Measurements from ENCODE around the gene ARHGAP10. TPM values are rescaled to one million over a fixed set of nuclear protein-coding genes. Genes with fewer than 3 reads are reported as not detected.

ARHGAP10 gene
- total RNA-seq, 2 experiments from 2014 or later, result 6.5 to 6.6 TPM

GRCh38 chr4:148097801-148098200 is 365.9 kb downstream of the ARHGAP10 start:
- Mint-ChIP-seq H3K4me1 (peaks cover 2% of the 10 kb centered on the region), H3K27me3 (no peaks in the 10 kb centered on the region), H3K4me3 (no peak overlapping the region), H3K9me3 (peaks cover 1% of the 10 kb centered on the region), H3K36me3 (peaks cover 9% of the 10 kb centered on the region), H3K27ac (no peak overlapping the region)
- ATAC-seq (ENCODE audit: low read depth) (no peak), DNase-seq (no peak)
- POLR2A ChIA-PET, result no interaction called here

- POLR2A ChIA-PET, result no interaction called here
- H3K27me3 Mint-ChIP-seq, result no peaks in the 10 kb centered on the region
- H3K4me3 Mint-ChIP-seq, result no peak overlapping the region
- H3K4me1 Mint-ChIP-seq, result peaks cover 2% of the 10 kb centered on the region
- H3K9me3 Mint-ChIP-seq, result peaks cover 5% of the 10 kb centered on the region
- no peak for ATAC-seq (ENCODE audit: low read depth)
- peaks cover 16% of the 10 kb centered on the region for H3K36me3 Mint-ChIP-seq
- no peak overlapping the region for H3K27ac Mint-ChIP-seq
- DNase-seq, result no peak
Observed at GRCh38 chr4:148101235-148101634, 369.3 kb downstream of the ARHGAP10 start.

DNA sequence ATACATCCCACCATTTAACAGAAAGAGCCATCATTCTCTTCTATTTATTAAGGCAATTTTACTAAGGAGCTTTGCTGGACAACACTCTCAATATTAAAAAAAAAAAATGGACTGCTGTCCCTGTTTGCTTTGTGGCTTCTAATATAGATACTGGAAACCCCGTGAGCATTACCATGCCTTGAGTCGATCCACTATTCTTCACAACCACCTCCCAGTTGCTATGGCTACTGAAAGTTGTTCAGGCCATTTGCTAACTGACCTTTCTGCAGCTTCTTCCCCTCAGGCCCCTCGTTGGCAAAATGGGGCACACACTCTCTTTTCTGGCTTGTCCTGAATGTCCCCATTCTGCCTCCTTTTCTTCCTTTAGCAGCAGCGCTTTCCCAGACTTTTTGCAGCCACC is 369.9 kb downstream of the ARHGAP10 start:
- DNase-seq, result no peak
- no peak overlapping the region for H3K27ac Mint-ChIP-seq
- peaks cover 5% of the 10 kb centered on the region for H3K9me3 Mint-ChIP-seq
- peaks cover 2% of the 10 kb centered on the region for H3K4me1 Mint-ChIP-seq
- H3K36me3 Mint-ChIP-seq, result peaks cover 21% of the 10 kb centered on the region
- H3K27me3 Mint-ChIP-seq, result no peaks in the 10 kb centered on the region
- POLR2A ChIA-PET, result no interaction called here
- no peak for ATAC-seq (ENCODE audit: low read depth)
- no peak overlapping the region for H3K4me3 Mint-ChIP-seq

DNA sequence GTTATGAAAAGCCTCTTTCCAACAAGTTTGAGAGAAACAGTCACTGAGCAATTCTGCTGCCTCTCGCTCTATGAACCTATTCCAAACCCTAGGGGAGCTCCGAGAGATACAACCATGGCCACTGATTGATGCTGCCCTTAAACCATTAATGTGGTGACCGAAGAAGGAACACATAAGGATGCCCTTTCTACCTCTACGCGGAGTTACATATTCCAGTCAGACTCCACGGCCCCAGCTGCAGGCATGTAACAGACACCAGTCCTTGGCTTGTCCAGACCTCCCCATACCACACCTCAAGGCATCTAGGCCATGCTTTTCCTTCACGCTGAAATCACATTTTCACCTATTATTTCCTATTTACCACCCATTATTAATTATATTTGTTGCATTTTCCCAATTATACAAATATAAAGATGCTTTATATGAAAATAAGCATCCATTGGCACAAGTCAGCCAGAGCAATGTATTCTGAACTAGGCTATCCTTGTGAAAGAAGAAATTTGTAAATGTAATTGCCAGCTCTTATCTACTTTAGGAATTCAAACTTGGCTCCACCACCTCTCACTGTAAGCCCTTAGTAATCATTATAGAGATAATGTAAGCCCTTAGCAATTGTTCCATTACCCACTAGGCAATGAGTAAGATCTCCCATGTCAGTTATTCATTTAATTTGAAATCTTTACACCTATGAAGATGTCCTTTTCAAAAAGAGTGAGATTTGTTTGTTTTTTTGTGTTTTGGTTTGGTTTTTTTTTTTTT is 371.9 kb downstream of the ARHGAP10 start:
- no peak for ATAC-seq (ENCODE audit: low read depth)
- H3K4me3 Mint-ChIP-seq, result no peak overlapping the region

GRCh38 chr4:148108766-148109165 is 376.9 kb downstream of the ARHGAP10 start:
- peaks cover 37% of the 10 kb centered on the region for H3K36me3 Mint-ChIP-seq
- H3K27me3 Mint-ChIP-seq, result no peaks in the 10 kb centered on the region
- POLR2A ChIA-PET, result no interaction called here
- H3K4me3 Mint-ChIP-seq, result no peak overlapping the region
- DNase-seq, result no peak
- H3K4me1 Mint-ChIP-seq, result peaks cover 8% of the 10 kb centered on the region
- peaks cover 8% of the 10 kb centered on the region for H3K9me3 Mint-ChIP-seq
- no peak for ATAC-seq (ENCODE audit: low read depth)
- no peak overlapping the region for H3K27ac Mint-ChIP-seq

More for the DNA sequence above, 371.9 kb downstream of the ARHGAP10 start:
- Mint-ChIP-seq H3K27me3 (no peaks in the 10 kb centered on the region), H3K27ac (no peak overlapping the region), H3K9me3 (peaks cover 8% of the 10 kb centered on the region), H3K4me1 (peaks cover 2% of the 10 kb centered on the region), H3K36me3 (peaks cover 31% of the 10 kb centered on the region)
- POLR2A ChIA-PET, result no interaction called here
- DNase-seq, result no peak

GRCh38 chr4:148109216-148109615 is 377.3 kb downstream of the ARHGAP10 start:
- POLR2A ChIA-PET, result no interaction called here

GRCh38 chr4:148110169-148110568 is 378.3 kb downstream of the ARHGAP10 start:
- ATAC-seq (ENCODE audit: low read depth) (no peak), DNase-seq (no peak)
- POLR2A ChIA-PET, result no interaction called here
- peaks cover 6% of the 10 kb centered on the region for H3K4me1 Mint-ChIP-seq
- no peaks in the 10 kb centered on the region for H3K27me3 Mint-ChIP-seq
- no peak overlapping the region for H3K4me3 Mint-ChIP-seq
- H3K36me3 Mint-ChIP-seq, result peaks cover 40% of the 10 kb centered on the region
- H3K9me3 Mint-ChIP-seq, result peaks cover 8% of the 10 kb centered on the region
- H3K27ac Mint-ChIP-seq, result no peak overlapping the region

More at GRCh38 chr4:148109216-148109615, 377.3 kb downstream of the ARHGAP10 start:
- peaks cover 38% of the 10 kb centered on the region for H3K36me3 Mint-ChIP-seq
- no peak overlapping the region for H3K27ac Mint-ChIP-seq
- ATAC-seq (ENCODE audit: low read depth), result no peak
- H3K4me1 Mint-ChIP-seq, result peaks cover 8% of the 10 kb centered on the region
- H3K9me3 Mint-ChIP-seq, result peaks cover 8% of the 10 kb centered on the region
- DNase-seq, result no peak
- no peak overlapping the region for H3K4me3 Mint-ChIP-seq
- no peaks in the 10 kb centered on the region for H3K27me3 Mint-ChIP-seq

DNA sequence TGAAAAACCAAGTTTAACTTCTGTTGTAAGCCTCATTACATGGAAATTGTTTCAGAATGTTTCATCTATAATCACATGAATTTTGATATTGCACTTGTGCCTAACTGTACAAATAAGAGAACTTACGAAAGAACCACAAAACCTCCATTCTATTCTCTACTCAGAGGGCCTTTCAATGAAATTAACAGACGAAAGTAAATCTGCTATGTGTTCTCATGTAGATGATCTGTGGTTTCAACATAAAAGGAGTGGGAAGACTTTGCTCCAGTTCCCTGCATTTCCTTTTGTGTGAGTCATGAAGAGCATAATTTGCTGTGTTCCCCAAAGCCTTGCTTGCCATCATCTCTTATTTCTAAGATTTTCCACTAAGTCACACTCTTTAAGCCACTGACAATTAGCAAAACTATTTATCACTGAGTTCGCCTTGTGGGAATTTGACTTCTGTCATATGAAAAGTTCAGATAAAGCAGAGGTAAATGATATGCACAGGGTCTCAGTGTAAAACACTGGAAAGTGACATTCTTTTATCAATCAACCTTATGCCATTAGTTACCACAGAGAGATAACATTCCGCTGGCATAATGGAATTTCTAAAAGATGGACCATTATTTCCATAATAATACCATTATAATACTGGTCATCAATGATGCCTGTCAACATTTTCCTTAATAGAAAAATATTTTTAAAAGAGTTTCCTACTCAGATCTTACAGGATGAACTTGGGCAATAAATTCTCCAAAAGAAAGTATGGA is 380.5 kb downstream of the ARHGAP10 start:
- DNase-seq (no peak), ATAC-seq (ENCODE audit: low read depth) (no peak)
- H3K9me3 Mint-ChIP-seq, result peaks cover 2% of the 10 kb centered on the region
- no peak overlapping the region for H3K4me3 Mint-ChIP-seq
- POLR2A ChIA-PET, result no interaction called here
- H3K27me3 Mint-ChIP-seq, result no peaks in the 10 kb centered on the region
- no peak overlapping the region for H3K27ac Mint-ChIP-seq
- H3K4me1 Mint-ChIP-seq, result peaks cover 6% of the 10 kb centered on the region
- peaks cover 24% of the 10 kb centered on the region for H3K36me3 Mint-ChIP-seq

GRCh38 chr4:148114436-148114835 is 382.5 kb downstream of the ARHGAP10 start:
- Mint-ChIP-seq H3K9me3 (no peaks in the 10 kb centered on the region), H3K4me1 (peaks cover 6% of the 10 kb centered on the region), H3K27ac (no peak overlapping the region), H3K4me3 (no peak overlapping the region), H3K27me3 (no peaks in the 10 kb centered on the region), H3K36me3 (peaks cover 31% of the 10 kb centered on the region)
- POLR2A ChIA-PET, result no interaction called here
- ATAC-seq (ENCODE audit: low read depth) (no peak), DNase-seq (no peak)

DNA sequence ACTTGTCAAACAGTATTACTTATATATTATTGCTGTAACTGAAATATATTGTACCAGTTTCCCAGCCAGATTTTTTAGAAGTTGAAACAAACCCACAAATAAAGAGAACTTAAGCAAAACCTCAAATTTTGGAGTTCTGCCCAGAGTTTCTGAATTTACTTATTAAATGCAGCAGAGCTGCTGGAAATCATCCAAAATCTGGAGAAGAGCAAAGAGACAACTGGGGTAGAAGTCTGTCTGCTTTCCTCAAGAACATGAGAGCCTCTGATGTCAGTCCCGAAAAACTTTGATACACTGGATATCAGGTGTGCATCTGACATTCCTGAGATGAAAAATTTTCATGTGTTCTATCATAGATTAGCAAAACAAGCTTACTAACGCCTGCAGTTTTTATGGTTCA is 384.4 kb downstream of the ARHGAP10 start:
- Mint-ChIP-seq H3K27ac (no peak overlapping the region), H3K27me3 (no peaks in the 10 kb centered on the region), H3K4me1 (peaks cover 6% of the 10 kb centered on the region), H3K36me3 (peaks cover 34% of the 10 kb centered on the region), H3K4me3 (no peak overlapping the region), H3K9me3 (no peaks in the 10 kb centered on the region)
- DNase-seq (no peak), ATAC-seq (ENCODE audit: low read depth) (no peak)
- POLR2A ChIA-PET, result no interaction called here

DNA sequence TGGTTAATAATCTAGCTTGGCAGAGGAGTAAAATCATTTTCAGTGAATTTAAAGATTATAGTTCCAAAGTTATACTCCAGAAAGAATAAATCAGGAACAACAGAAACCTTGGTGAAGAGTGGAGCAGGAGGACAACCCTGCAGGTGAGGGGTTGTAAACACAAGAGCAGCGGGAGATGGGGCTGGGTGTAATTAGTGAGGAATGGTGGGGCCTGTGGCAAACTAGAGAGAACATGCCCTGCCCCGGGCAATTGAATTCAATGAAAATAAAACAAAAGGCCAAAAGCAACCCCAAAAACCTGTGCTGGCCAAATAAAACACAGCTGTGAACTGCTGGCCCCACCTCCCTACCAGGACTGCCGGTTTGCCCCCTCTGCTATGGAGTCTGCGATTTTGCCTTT is 385.1 kb downstream of the ARHGAP10 start:
- Mint-ChIP-seq H3K27ac (no peak overlapping the region), H3K4me1 (peaks cover 6% of the 10 kb centered on the region), H3K9me3 (no peaks in the 10 kb centered on the region), H3K4me3 (no peak overlapping the region), H3K27me3 (no peaks in the 10 kb centered on the region), H3K36me3 (peaks cover 34% of the 10 kb centered on the region)
- DNase-seq, result no peak
- POLR2A ChIA-PET, result no interaction called here
- ATAC-seq (ENCODE audit: low read depth), result no peak

DNA sequence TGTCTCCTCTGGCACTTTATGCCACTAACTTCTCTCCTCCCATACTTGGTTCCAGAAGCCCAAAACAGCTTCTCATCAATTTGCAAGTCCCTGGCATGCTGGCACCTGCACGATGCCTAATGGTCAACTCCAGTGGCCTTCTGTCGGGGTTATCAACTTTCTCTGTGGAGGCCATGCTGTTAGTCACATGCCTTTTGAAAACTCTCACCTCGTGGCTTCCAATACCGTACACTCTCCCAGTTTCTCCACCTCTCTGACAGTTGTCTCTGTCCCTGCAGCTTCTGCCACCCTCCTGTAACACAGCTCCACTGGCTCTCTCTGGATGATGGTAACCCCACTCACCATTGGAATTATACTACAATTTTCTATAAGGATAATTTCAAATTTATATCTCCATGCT is 386.3 kb downstream of the ARHGAP10 start:
- Mint-ChIP-seq H3K9me3 (peaks cover 2% of the 10 kb centered on the region), H3K36me3 (peaks cover 31% of the 10 kb centered on the region), H3K4me1 (no peaks in the 10 kb centered on the region), H3K27ac (no peak overlapping the region), H3K27me3 (no peaks in the 10 kb centered on the region), H3K4me3 (no peak overlapping the region)
- DNase-seq (no peak), ATAC-seq (ENCODE audit: low read depth) (no peak)
- POLR2A ChIA-PET, result no interaction called here

DNA sequence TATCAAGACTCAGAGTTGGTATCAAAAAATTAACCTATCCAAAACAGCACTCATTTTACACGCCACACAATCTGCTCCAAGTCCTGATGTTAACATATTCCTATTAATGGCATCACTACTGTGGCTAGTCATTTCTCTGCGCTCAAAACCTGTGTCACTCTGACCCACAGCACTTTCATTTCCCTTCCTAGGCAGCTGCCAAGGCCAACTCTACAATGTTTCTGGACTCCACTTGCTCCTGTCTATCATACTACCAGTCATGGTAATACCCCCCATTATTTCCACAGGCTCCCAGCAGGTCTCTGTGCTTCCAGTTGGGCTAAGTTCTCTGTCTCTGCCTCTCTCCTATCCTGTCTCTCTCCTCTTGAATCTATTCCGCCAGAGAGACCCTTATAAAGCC is 386.7 kb downstream of the ARHGAP10 start:
- H3K27ac Mint-ChIP-seq, result no peak overlapping the region
- POLR2A ChIA-PET, result no interaction called here
- DNase-seq, result no peak
- no peak for ATAC-seq (ENCODE audit: low read depth)
- H3K4me3 Mint-ChIP-seq, result no peak overlapping the region
- H3K4me1 Mint-ChIP-seq, result no peaks in the 10 kb centered on the region
- peaks cover 6% of the 10 kb centered on the region for H3K9me3 Mint-ChIP-seq
- H3K36me3 Mint-ChIP-seq, result peaks cover 33% of the 10 kb centered on the region
- H3K27me3 Mint-ChIP-seq, result no peaks in the 10 kb centered on the region

DNA sequence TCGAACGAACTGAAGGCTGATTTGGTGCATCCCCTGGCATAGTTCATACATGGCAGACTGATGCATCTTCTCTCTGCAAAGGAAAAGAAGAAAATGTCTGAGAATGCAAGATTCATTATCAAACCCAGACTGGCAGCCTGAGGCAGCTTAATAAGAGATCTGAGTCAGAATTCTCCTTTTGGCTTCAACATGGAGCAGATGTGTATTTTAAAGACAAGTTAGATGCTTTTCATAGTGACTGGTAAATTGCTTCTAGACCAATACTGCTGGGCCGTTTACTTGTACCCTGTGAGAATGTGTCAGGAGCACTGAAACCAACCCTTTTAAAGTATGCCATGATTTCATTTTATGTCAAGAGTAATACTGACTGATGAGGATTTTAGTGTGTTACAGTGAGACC is 388.3 kb downstream of the ARHGAP10 start:
- no peak overlapping the region for H3K27ac Mint-ChIP-seq
- H3K9me3 Mint-ChIP-seq, result peaks cover 13% of the 10 kb centered on the region

More for the DNA sequence above, 388.3 kb downstream of the ARHGAP10 start:
- Mint-ChIP-seq H3K27me3 (no peaks in the 10 kb centered on the region), H3K36me3 (peaks cover 31% of the 10 kb centered on the region), H3K4me3 (no peak overlapping the region), H3K4me1 (no peaks in the 10 kb centered on the region)
- no peak for DNase-seq
- POLR2A ChIA-PET, result no interaction called here
- no peak for ATAC-seq (ENCODE audit: low read depth)

All from activated naive CD8-positive, alpha-beta T cell treated with anti-CD3 and anti-CD28 coated beads, Interleukin-2, amount 10 ng/mL, durations not matched to agents 7 days and 5 days (primary cell).